Esophagus (tissue), 2 donors: Measurements from ENCODE around the gene ANAPC7. TPM values are rescaled to one million over a fixed set of nuclear protein-coding genes. Genes with fewer than 3 reads are reported as not detected.
"Not testable (repeated sequence)": the region's sequence is repeated elsewhere in the genome, so short reads cannot be mapped to it uniquely, and the experiment has no call there.

Experiments used
- H3K27ac ChIP-seq, 2 donors: one replicate each; pipeline ENCODE4 v1.5.1; 2013; ENCODE audit warnings: low read depth in 2 of 2, mild to moderate bottlenecking in 2 of 2, inconsistent platforms in 1 of 2, low read length in 1 of 2, moderate library complexity in 1 of 2
- H3K27me3 ChIP-seq, 2 donors: one replicate each; pipeline ENCODE4 v1.6.1; 2013; ENCODE audit warnings: low read length in 2 of 2, control low read depth in 1 of 2, mild to moderate bottlenecking in 1 of 2; ENCODE audit not compliant: insufficient read depth in 2 of 2, control insufficient read depth in 1 of 2
- H3K36me3 ChIP-seq, 2 donors: one replicate each; pipeline ENCODE4 v1.6.1; 2013; ENCODE audit warnings: low read length in 1 of 2; ENCODE audit not compliant: control insufficient read depth in 2 of 2, insufficient read depth in 2 of 2
- H3K4me1 ChIP-seq, 2 donors: one replicate each; pipeline ENCODE4 v1.6.1; 2013; ENCODE audit warnings: low read length in 1 of 2; ENCODE audit not compliant: control insufficient read depth in 2 of 2, insufficient read depth in 2 of 2
- H3K4me3 ChIP-seq, 2 donors: one replicate each; pipeline ENCODE4 v1.5.1; 2013; ENCODE audit warnings: low read length in 2 of 2, mild to moderate bottlenecking in 2 of 2, low read depth in 1 of 2, moderate library complexity in 1 of 2
- H3K9me3 ChIP-seq, 2 donors: one replicate each; pipeline ENCODE4 v1.6.1; 2013; ENCODE audit warnings: mild to moderate bottlenecking in 2 of 2, low read depth in 1 of 2, low read length in 1 of 2, moderate library complexity in 1 of 2; ENCODE audit not compliant: control insufficient read depth in 2 of 2, insufficient read depth in 1 of 2
- WGBS, 2 donors: extraction: QIAGEN DNeasy Blood & Tissue Kit; methylation state at CpG; one replicate each; pipeline ENCODE4 v1.1.7; 2013; 5-methylcytosine and 5-hydroxymethylcytosine counted together
- polyA plus RNA-seq, 2 donors: library from polyadenylated mRNA; stranded (reverse); fragments of 200-250 nt; gene quantifications; one replicate each; pipeline ENCODE4 v1.2.3, GENCODE V29; 2013
- donor health status: healthy with polysubstance abuse.
- donor health status: Bipolar disorder and iron deficiency.

The ANAPC7 gene
- polyA plus RNA-seq, 2 donors, result 49.6 to 75.8 TPM

- no peaks in the 10 kb centered on the region for H3K4me1 ChIP-seq
- no peak overlapping the region for H3K4me3 ChIP-seq
- 77 to 79% methylated on average over 3 of the region's 3 CpGs for whole genome bisulfite sequencing, 2 donors
- H3K27me3 ChIP-seq, result no peaks in the 10 kb centered on the region
- H3K27ac ChIP-seq, result no peak overlapping the region
- H3K36me3 ChIP-seq, result no peaks in the 10 kb centered on the region
- no peaks in the 10 kb centered on the region for H3K9me3 ChIP-seq
These were observed 20.7 kb upstream of the ANAPC7 start for GRCh38 chr12:110424237-110424636.

DNA sequence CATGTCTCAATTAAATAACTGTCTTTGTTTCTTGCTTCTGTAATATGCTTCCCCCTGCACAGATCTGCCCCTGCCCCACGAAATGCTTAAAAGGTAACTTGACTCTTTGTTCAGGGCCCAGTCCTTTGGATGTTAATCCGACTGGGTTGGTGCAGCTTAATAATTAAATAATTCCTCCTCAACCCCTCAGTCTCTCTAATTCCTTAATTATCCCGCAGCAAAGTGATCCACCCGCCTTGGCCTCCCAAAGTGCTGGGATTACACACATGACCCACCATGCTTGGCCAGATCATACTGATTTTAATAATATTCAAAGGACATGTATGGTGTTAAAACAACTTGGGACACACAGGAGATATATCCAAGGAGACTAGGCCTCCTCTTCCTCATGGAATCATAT lies 18.2 kb upstream of the ANAPC7 start:
- WGBS, 2 donors, result 76 to 88% methylated on average over 4 of the region's 4 CpGs
- H3K27me3 ChIP-seq, result no peaks in the 10 kb centered on the region
- no peaks in the 10 kb centered on the region for H3K9me3 ChIP-seq
- no peaks in the 10 kb centered on the region for H3K36me3 ChIP-seq
- no peaks in the 10 kb centered on the region for H3K4me1 ChIP-seq
- H3K4me3 ChIP-seq, result no peak overlapping the region
- H3K27ac ChIP-seq, result no peak overlapping the region

DNA sequence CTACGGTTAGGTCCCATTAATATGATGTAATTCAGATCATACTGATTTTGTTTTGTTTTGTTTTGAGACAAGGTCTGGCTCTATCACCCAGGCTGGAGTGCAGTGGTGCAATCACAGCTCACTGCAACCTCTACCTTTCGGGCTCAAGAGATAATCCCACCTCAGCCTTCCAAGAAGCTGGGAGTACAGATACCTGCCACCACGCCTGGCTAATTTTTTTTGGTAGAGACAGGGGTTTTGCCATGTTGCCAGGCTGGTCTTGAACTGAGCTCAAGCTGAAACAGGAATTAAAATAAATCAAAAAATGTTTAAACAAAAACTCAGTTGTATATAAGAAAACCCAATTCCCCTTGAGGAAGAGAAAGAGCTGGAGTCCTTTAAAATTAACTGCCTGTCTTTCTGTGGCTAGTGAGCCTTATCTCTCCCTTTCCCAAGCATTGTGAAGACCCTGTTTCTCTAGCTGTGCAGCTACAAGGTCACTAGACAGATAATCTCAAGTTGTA lies 17.7 kb upstream of the ANAPC7 start:
- Histone ChIP-seq H3K9me3 (no peaks in the 10 kb centered on the region), H3K4me3 (no peak overlapping the region), H3K27me3 (no peaks in the 10 kb centered on the region), H3K27ac (no peak overlapping the region), H3K36me3 (no peaks in the 10 kb centered on the region), H3K4me1 (no peaks in the 10 kb centered on the region)
- 48 to 59% methylated on average over 3 of the region's 3 CpGs for WGBS, 2 donors

- H3K27ac ChIP-seq, H3K36me3 ChIP-seq: not testable (repeated sequence)
- 91 to 93% methylated on average over 1 of the region's 1 CpG for WGBS, 2 donors
These were observed 17.1 kb upstream of the ANAPC7 start for GRCh38 chr12:110420644-110421043.

DNA sequence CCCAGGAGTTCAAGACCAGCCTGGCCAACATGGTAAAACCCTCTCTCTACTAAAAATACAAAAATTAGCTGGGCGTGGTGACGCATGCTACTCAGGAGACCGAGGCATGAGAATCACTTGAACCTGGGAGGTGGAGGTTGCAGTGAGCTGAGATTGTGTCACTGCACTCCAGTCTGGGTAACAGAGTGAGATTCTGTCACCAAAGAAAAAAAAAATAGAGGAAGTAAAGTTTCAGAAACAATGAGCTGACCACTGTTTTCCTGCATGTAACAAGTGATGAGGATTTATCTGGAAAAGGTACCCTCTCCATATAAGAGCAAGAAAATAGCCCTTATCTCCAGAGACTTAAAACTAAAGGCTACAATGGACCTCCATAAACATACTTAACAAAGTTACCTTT lies 13.6 kb upstream of the ANAPC7 start:
- not testable (repeated sequence) for H3K36me3 ChIP-seq, H3K27ac ChIP-seq, H3K4me1 ChIP-seq, H3K9me3 ChIP-seq, H3K4me3 ChIP-seq, H3K27me3 ChIP-seq
- WGBS, 2 donors, result 82 to 89% methylated on average over 3 of the region's 3 CpGs

More at GRCh38 chr12:110420644-110421043, 17.1 kb upstream of the ANAPC7 start:
- not testable (repeated sequence) for H3K4me3 ChIP-seq, H3K4me1 ChIP-seq, H3K27me3 ChIP-seq, H3K9me3 ChIP-seq

DNA sequence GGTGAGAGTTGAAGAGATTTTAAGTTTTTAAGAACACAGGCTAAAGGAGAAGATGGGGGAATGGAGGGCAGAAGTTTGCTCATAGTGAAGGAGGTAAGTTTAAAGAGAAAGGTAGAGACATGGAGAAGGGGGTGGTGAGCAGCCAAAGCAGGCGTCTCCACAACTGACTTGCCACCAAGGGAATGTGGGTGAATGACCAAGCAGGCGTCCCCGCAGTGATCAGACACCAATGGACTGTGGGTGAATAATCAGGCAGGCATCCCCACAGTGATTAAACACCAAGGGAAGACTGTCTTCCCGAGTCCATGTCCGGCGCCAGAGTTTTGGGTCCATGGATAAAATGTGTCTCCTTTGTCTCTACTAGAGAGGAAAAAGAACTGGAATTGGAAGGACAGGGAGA lies 6.6 kb upstream of the ANAPC7 start:
- WGBS, 2 donors, result 89 to 91% methylated on average over 6 of the region's 6 CpGs
- H3K27ac ChIP-seq, H3K27me3 ChIP-seq, H3K9me3 ChIP-seq, H3K36me3 ChIP-seq, H3K4me3 ChIP-seq, H3K4me1 ChIP-seq: not testable (repeated sequence)

DNA sequence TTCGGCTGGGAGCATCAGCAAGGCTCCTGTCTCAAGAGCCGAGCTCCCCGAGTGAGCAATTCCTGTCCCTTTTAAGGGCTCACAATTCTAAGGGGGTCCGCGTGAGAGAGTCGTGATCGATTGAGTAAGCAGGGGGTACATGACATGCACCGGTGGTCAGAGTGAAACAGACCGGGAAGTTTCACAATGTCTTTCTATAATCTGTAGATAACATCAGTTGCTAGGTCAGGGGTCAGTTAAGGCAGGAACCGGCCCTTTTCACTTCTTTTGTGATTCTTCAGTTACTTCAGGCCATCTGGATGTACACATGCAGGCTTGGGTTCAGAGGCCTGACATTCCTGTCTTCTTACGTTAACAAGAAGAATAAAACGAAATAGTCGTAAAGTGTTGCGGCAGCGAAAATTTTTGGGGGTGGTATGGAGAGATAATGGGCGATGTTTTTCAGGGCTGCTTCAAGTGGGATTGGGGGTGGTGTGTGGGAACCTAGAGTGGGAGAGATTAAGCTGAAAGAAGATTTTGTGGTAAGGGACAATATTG lies 1.7 kb upstream of the ANAPC7 start:
- H3K9me3 ChIP-seq, H3K27me3 ChIP-seq, H3K4me3 ChIP-seq, H3K27ac ChIP-seq, H3K36me3 ChIP-seq, H3K4me1 ChIP-seq: not testable (repeated sequence)
- 92 to 93% methylated on average over 16 of the region's 16 CpGs for WGBS, 2 donors

GRCh38 chr12:110403976-110404682 lies 621 bp upstream of the ANAPC7 start:
- peak overlapping the region; percentile 33 to 83 for H3K4me3 ChIP-seq
- no peaks in the 10 kb centered on the region for H3K27me3 ChIP-seq
- H3K27ac ChIP-seq, result peak overlapping the region; percentile 73 to 74
- WGBS, 2 donors, result 16 to 17% methylated on average over 21 of the region's 21 CpGs
- H3K36me3 ChIP-seq, result peaks cover 2 to 5% of the 10 kb centered on the region in 2 donors
- no peaks in the 10 kb centered on the region for H3K9me3 ChIP-seq
- peaks cover 0 to 3% of the 10 kb centered on the region in 2 donors for H3K4me1 ChIP-seq

DNA sequence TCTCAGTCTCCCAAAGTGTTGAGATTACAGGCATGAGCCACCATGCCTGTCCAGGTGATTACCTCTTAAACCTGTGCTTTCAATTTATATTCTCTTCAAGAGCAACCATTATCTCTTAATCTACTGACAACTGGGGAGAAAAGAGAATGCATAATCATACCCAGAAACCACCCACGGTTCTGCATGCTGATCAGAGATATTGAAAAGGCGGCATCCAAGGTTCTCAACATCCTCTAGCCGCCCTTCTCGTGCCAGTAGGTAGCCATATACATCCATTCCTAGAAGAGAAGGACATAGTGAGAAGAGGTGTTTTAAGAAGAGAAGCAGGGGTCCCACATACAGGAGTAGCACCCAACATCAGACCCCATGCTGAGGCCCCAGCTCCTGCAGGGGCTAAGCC lies 20.8 kb downstream of the ANAPC7 start:
- no peak overlapping the region for H3K4me3 ChIP-seq
- no peak overlapping the region for H3K27ac ChIP-seq
- H3K4me1 ChIP-seq, result no peaks in the 10 kb centered on the region
- H3K9me3 ChIP-seq, result no peaks in the 10 kb centered on the region
- H3K27me3 ChIP-seq, result no peaks in the 10 kb centered on the region
- WGBS, 2 donors, result 82 to 91% methylated on average over 4 of the region's 4 CpGs
- H3K36me3 ChIP-seq, result peaks cover 9 to 23% of the 10 kb centered on the region in 2 donors

DNA sequence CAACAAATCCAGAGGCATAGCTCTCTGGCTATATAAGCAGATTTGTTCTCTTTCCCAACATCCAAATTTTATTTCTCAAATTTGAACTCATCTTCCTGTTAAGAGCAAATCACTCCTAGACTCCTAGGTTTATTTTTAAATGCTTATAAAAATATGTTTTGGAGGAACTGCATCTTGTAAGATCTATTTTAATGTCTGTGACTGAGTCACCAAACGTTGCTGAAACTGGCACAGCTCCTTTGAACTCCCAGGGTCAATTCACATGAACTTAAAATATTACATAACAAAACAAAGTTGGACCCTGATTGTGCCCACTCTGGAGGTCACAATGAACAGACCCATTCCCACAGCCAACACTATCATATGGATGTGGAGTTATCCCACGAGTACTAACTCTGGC lies 23.9 kb downstream of the ANAPC7 start:
- Histone ChIP-seq H3K9me3 (no peaks in the 10 kb centered on the region), H3K27me3 (no peaks in the 10 kb centered on the region), H3K4me1 (peaks cover 0 to 2% of the 10 kb centered on the region in 2 donors), H3K4me3 (no peak overlapping the region), H3K36me3 (peaks cover 6 to 22% of the 10 kb centered on the region in 2 donors), H3K27ac (peak overlapping the region; percentile 64 to 67)
- WGBS, 2 donors, result 63 to 68% methylated on average over 2 of the region's 2 CpGs
